DND-41 (cell line): ENCODE results near the gene MSH5.
"Not testable (repeated sequence)": the region's sequence is repeated elsewhere in the genome, so short reads cannot be mapped to it uniquely, and the experiment has no call there.

Experiments
- ATAC-seq: fragments of 200-7000 bp; cut with Tn5 transposase; 3 replicates; pipeline ENCODE4 v1.9.1; 2021; ENCODE audit warnings: low read depth; ENCODE audit not compliant: insufficient read depth
- DNase-seq: peaks from one replicate; pipeline ENCODE4 v3.0.0-alpha.2; 2020
- H2AFZ ChIP-seq: 2 replicates; pipeline ENCODE4 v1.6.0; 2012; ENCODE audit warnings: low read depth, low read length
- H3K27ac ChIP-seq: 2 replicates; pipeline ENCODE4 v1.5.1; 2012; ENCODE audit warnings: low read length, inconsistent platforms
- H3K27me3 ChIP-seq: fragments of 200-600 bp; sonication (generic); 2 replicates; pipeline ENCODE4 v1.6.0; 2012; ENCODE audit warnings: low read length, mild to moderate bottlenecking, inconsistent platforms; ENCODE audit not compliant: insufficient read depth, poor library complexity
- H3K36me3 ChIP-seq: 2 replicates; pipeline ENCODE4 v1.5.1; 2012; ENCODE audit warnings: low read length, inconsistent platforms; ENCODE audit not compliant: insufficient read depth
- H3K4me1 ChIP-seq: 2 replicates; pipeline ENCODE4 v1.5.1; 2012; ENCODE audit warnings: mild to moderate bottlenecking, low read length; ENCODE audit not compliant: insufficient read depth
- H3K4me2 ChIP-seq: 2 replicates; pipeline ENCODE4 v1.6.0; 2012; ENCODE audit warnings: mild to moderate bottlenecking, moderate library complexity, low read length, inconsistent platforms; ENCODE audit not compliant: insufficient read depth
- H3K4me3 ChIP-seq, 2 experiments: fragments of 200-600 bp in 1 of 2; shearing (Covaris generic) in 1 of 2; 2 replicates each; pipeline ENCODE4 v1.5.1; 2012 to 2016; ENCODE audit warnings: inconsistent platforms in 2 of 2, low read length in 2 of 2, mild to moderate bottlenecking in 2 of 2, low read depth in 1 of 2, moderate library complexity in 1 of 2
- H3K79me2 ChIP-seq: 2 replicates; pipeline ENCODE4 v1.6.0; 2012; ENCODE audit warnings: low read length, inconsistent platforms; ENCODE audit not compliant: insufficient read depth
- H3K9ac ChIP-seq: 2 replicates; pipeline ENCODE4 v1.6.0; 2012; ENCODE audit warnings: low read depth, mild to moderate bottlenecking, inconsistent platforms, low read length, moderate library complexity
- H3K9me3 ChIP-seq: 2 replicates; pipeline ENCODE4 v1.5.1; 2012; ENCODE audit warnings: low read length, moderate library complexity, mild to moderate bottlenecking, inconsistent platforms; ENCODE audit not compliant: insufficient read depth, severe bottlenecking
- H4K20me1 ChIP-seq: 2 replicates; pipeline ENCODE4 v1.6.0; 2012; ENCODE audit warnings: low read length; ENCODE audit not compliant: insufficient read depth
- EZH2 ChIP-seq: IDR thresholded peaks from 3 replicates; pipeline ENCODE4 v1.6.1; 2012; ENCODE audit warnings: borderline replicate concordance, low read depth, mild to moderate bottlenecking, moderate library complexity, low read length, inconsistent platforms; ENCODE audit not compliant: severe bottlenecking
- TF ChIP-seq, protein P1 (sequence below): IDR thresholded peaks from 2 replicates; pipeline ENCODE4 v1.5.1; 2012; ENCODE audit warnings: borderline replicate concordance, low read length, moderate library complexity, mild to moderate bottlenecking; ENCODE audit not compliant: poor library complexity, severe bottlenecking; ENCODE audit errors: extremely low read depth

The MSH5 gene

DNA sequence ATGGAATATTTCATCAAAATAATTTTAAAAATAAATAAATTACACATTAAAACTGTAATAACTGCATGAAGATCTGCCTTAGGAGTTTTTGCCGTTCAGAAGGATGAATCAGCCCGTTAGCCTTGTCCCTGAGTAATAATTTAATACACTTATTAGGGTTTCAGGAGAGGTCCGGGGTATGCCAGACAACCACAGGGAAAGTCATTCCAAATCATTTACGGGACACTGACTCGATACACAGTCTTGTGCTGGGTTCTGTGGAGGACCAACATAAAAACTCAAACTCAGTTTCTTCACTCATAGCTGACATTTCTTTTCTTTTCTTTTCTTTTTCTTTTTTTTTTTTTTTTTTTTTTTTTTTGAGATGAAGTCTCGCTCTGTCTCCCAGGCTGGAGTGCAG is 33.9 kb upstream of the MSH5 start:
- ATAC-seq (no peak), DNase-seq (no peak)
- Histone ChIP-seq H3K27ac (no peak overlapping the region), H3K4me2 (no peak overlapping the region), H3K4me1 (peaks cover 23% of the 10 kb centered on the region), H3K79me2 (peaks cover 21% of the 10 kb centered on the region), H4K20me1 (no peaks in the 10 kb centered on the region), H3K9ac (no peak overlapping the region), H3K27me3 (no peaks in the 10 kb centered on the region), H3K4me3 (no peak overlapping the region), H3K9me3 (no peaks in the 10 kb centered on the region), H3K36me3 (peaks cover 9% of the 10 kb centered on the region), H2AFZ (no peak overlapping the region)
- TF ChIP-seq EZH2, result no peak
- TF ChIP-seq, protein P1, sequence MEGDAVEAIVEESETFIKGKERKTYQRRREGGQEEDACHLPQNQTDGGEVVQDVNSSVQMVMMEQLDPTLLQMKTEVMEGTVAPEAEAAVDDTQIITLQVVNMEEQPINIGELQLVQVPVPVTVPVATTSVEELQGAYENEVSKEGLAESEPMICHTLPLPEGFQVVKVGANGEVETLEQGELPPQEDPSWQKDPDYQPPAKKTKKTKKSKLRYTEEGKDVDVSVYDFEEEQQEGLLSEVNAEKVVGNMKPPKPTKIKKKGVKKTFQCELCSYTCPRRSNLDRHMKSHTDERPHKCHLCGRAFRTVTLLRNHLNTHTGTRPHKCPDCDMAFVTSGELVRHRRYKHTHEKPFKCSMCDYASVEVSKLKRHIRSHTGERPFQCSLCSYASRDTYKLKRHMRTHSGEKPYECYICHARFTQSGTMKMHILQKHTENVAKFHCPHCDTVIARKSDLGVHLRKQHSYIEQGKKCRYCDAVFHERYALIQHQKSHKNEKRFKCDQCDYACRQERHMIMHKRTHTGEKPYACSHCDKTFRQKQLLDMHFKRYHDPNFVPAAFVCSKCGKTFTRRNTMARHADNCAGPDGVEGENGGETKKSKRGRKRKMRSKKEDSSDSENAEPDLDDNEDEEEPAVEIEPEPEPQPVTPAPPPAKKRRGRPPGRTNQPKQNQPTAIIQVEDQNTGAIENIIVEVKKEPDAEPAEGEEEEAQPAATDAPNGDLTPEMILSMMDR, result no peak

DNA sequence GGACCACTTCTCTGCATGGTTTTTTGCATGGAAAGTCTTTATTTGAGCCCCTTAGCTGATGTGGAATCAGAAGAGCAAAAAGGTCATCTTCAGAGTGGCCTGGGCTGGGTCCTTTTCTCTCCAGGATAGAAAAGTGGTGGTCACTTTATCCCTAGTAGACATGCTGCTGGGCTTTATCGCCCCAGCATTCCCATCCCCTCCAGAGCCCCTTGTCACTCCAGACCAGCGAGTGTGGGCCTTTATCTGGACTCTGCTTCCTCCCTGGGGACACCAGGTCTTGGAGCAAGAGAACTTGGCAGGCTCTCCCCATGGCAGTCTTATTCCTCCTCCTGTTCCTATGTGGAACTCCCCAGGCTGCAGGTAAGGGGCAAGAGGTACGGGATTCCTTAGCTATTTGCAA is 33.2 kb upstream of the MSH5 start, which contains the start of gene LY6G6F:
Gene LY6G6F (plus strand): TSS at position 268 of the 400 bp plus-strand sequence. CDS start 41 bp downstream, at position 309.
- H3K9me3 ChIP-seq, result no peaks in the 10 kb centered on the region
- H3K4me3 ChIP-seq, result no peak within 1 kb of the TSS
- H3K4me1 ChIP-seq, result peaks cover 17% of the 10 kb centered on the region
- H3K9ac ChIP-seq, result no peak within 1 kb of the TSS
- TF ChIP-seq, protein P1, result no peak
- TF ChIP-seq EZH2, result no peak
- DNase-seq (no peak), ATAC-seq (no peak)
- no peak within 1 kb of the TSS for H2AFZ ChIP-seq
- H3K36me3 ChIP-seq, result peaks cover 2% of the 10 kb centered on the region; the same call in 1 of the 2 replicates
- H3K4me2 ChIP-seq, result no peak within 1 kb of the TSS
- peaks cover 14% of the 10 kb centered on the region for H3K79me2 ChIP-seq
- no peak within 1 kb of the TSS for H3K27ac ChIP-seq
- no peaks in the 10 kb centered on the region for H4K20me1 ChIP-seq
- no peaks in the 10 kb centered on the region for H3K27me3 ChIP-seq

DNA sequence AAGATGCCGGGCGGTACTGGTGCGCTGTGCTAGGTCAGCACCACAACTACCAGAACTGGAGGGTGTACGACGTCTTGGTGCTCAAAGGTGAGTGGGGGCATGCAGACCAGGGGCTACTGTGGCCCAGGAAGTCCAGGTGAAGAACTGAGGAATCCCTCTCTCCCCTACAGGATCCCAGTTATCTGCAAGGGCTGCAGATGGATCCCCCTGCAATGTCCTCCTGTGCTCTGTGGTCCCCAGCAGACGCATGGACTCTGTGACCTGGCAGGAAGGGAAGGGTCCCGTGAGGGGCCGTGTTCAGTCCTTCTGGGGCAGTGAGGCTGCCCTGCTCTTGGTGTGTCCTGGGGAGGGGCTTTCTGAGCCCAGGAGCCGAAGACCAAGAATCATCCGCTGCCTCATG is 32.1 kb upstream of the MSH5 start:
- no peak overlapping the region for H3K27ac ChIP-seq
- H3K9me3 ChIP-seq, result no peaks in the 10 kb centered on the region
- H3K27me3 ChIP-seq, result no peaks in the 10 kb centered on the region
- no peak overlapping the region for H3K4me2 ChIP-seq
- no peaks in the 10 kb centered on the region for H3K36me3 ChIP-seq
- ATAC-seq (no peak), DNase-seq (no peak)
- no peak overlapping the region for H3K4me3 ChIP-seq
- no peaks in the 10 kb centered on the region for H4K20me1 ChIP-seq
- no peak overlapping the region for H3K9ac ChIP-seq
- peaks cover 10% of the 10 kb centered on the region for H3K4me1 ChIP-seq
- peaks cover 3% of the 10 kb centered on the region for H3K79me2 ChIP-seq
- no peak for TF ChIP-seq EZH2
- TF ChIP-seq, protein P1, result no peak
- no peak overlapping the region for H2AFZ ChIP-seq

DNA sequence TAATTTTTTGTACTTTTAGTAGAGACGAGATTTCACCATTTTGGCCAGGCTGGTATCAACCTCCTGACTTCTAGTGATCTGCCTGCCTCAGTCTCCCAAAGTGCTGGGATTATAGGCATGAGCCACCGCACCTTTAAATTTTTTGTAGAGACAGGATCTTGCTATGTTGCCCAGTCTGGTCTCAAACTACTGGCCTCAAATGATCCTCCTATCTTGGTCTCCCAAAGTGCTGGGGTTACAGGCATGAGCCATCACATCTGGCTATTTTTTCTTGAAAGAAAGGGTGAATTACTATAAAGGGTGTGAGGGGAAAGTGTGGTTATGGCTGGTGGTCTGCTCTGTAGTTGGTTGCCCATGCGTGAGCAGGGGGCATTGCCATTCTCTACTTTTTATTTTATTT is 31.6 kb upstream of the MSH5 start:
- Histone ChIP-seq H3K27me3 (no peaks in the 10 kb centered on the region), H2AFZ (no peak overlapping the region), H3K79me2 (no peaks in the 10 kb centered on the region), H3K9ac (no peak overlapping the region), H3K36me3 (no peaks in the 10 kb centered on the region), H3K4me2 (no peak overlapping the region), H3K9me3 (no peaks in the 10 kb centered on the region), H3K27ac (no peak overlapping the region), H4K20me1 (no peaks in the 10 kb centered on the region), H3K4me1 (peaks cover 10% of the 10 kb centered on the region), H3K4me3 (no peak overlapping the region)
- TF ChIP-seq, protein P1, result no peak
- no peak for TF ChIP-seq EZH2
- DNase-seq (no peak), ATAC-seq (no peak)

DNA sequence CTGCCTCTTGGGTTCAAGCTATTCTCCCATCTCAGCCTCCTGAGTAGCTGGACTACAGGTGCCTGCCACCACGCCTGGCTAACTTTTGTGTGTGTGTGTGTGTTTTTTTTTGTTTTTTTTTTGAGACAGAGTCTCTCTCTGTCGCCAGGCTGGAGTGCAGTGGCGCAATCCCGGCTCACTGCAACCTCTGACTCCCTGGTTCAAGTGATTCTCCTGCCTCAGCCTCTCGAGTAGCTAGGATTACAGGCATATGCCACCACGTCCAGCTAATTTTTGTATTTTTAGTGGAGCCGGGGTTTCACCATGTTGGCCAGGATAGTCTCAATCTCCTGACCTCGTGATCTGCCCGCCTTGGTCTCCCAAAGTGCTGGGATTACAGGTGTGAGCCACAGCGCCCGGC is 30.6 kb upstream of the MSH5 start:
- ATAC-seq, H3K4me3 ChIP-seq, H2AFZ ChIP-seq, H3K4me1 ChIP-seq, H3K9me3 ChIP-seq, H3K9ac ChIP-seq, DNase-seq, H4K20me1 ChIP-seq, H3K27ac ChIP-seq, H3K27me3 ChIP-seq, H3K4me2 ChIP-seq, H3K36me3 ChIP-seq, H3K79me2 ChIP-seq: not testable (repeated sequence)
